ENCODE data around the gene TENM3.

GRCh38 chr4:182502064-182502463 is 258.9 kb downstream of the TENM3 start:
- TF ChIP-seq, protein P1, sequence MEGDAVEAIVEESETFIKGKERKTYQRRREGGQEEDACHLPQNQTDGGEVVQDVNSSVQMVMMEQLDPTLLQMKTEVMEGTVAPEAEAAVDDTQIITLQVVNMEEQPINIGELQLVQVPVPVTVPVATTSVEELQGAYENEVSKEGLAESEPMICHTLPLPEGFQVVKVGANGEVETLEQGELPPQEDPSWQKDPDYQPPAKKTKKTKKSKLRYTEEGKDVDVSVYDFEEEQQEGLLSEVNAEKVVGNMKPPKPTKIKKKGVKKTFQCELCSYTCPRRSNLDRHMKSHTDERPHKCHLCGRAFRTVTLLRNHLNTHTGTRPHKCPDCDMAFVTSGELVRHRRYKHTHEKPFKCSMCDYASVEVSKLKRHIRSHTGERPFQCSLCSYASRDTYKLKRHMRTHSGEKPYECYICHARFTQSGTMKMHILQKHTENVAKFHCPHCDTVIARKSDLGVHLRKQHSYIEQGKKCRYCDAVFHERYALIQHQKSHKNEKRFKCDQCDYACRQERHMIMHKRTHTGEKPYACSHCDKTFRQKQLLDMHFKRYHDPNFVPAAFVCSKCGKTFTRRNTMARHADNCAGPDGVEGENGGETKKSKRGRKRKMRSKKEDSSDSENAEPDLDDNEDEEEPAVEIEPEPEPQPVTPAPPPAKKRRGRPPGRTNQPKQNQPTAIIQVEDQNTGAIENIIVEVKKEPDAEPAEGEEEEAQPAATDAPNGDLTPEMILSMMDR (IDR thresholded peaks at IDR 0.05; ENCODE audit: low read depth, low read length): no peak
- TF ChIP-seq EZH2phosphoT487 (IDR thresholded peaks at IDR 0.05; ENCODE audit: low read depth): no peak
